Pancreas (tissue), 10 donors: ENCODE data around the gene RHCG. TPM values are rescaled to one million over a fixed set of nuclear protein-coding genes. Genes with fewer than 3 reads are reported as not detected.

ENCODE experiments used
- ATAC-seq, 4 donors: fragments of 200-7000 bp; cut with Tn5 transposase; one replicate each; pipeline versions ENCODE4 v1.8.0 to v1.9.1; 2020; ENCODE audit warnings: mild to moderate bottlenecking in 4 of 4, moderate library complexity in 4 of 4
- DNase-seq, 6 donors: peaks; one replicate each; pipeline ENCODE4 v3.0.0-alpha.2; 2020
- FAIRE-seq: peaks from 2 replicates; lab custom pipeline; 2012; peaks lifted over from hg19 to GRCh38; lab: Jason Lieb, UNC
- H3K27ac ChIP-seq, 4 donors: fragments of 200-600 bp; sonication (generic); 1 replicate in 3 of 4; 2 replicates in 1 of 4; pipeline versions ENCODE4 v1.5.0 to v1.8.0; 2020
- H3K27me3 ChIP-seq, 4 donors: fragments of 200-600 bp; one replicate each; pipeline ENCODE4 v1.8.0; 2021
- H3K36me3 ChIP-seq, 3 donors: fragments of 200-600 bp; sonication (generic) in 1 of 3; one replicate each; pipeline versions ENCODE4 v1.5.0 to v1.8.0; 2020 to 2021
- H3K4me1 ChIP-seq, 3 donors: fragments of 200-600 bp; one replicate each; pipeline ENCODE4 v1.8.0; 2021
- H3K4me3 ChIP-seq, 4 donors: fragments of 200-600 bp; sonication (generic) in 2 of 4; one replicate each; pipeline versions ENCODE4 v1.5.0 to v1.8.0; 2020 to 2021
- H3K9me3 ChIP-seq, 4 donors: fragments of 200-600 bp; one replicate each; pipeline ENCODE4 v1.8.0; 2021
- CTCF ChIP-seq, 4 donors: fragments of 200-600 bp; sonication (generic) in 3 of 4; IDR thresholded peaks; one replicate each; pipeline versions ENCODE4 v1.5.0 to v1.8.0; 2021; ENCODE audit warnings: antibody characterized with exemption in 4 of 4
- WGBS, 2 donors: extraction: QIAGEN DNeasy Blood & Tissue Kit; methylation state at CpG; one replicate each; pipeline ENCODE4 v1.1.7; 2013; 5-methylcytosine and 5-hydroxymethylcytosine counted together
- intact Hi-C, 3 donors: fragments of 100-400 bp; cut with DNase I; formaldehyde crosslinking; loops; one replicate each; pipeline versions ENCODE4 v1.11.1 to v1.14.2; 2022
- polyA plus RNA-seq, 2 donors: library from polyadenylated mRNA; stranded (reverse); fragments of 200-250 nt; gene quantifications; one replicate each; pipeline ENCODE4 v1.2.3, GENCODE V29; 2013
- total RNA-seq, 6 donors: library from RNA; stranded (reverse); fragmentation: NEBNext Ultra II Directional in 4 of 6; extraction: Animal tissue kit (Norgen Biotek cat#: 25700) in 4 of 6; gene quantifications; one replicate each; pipeline versions ENCODE4 v1.2.1 to v1.2.4, GENCODE V29; 2021 to 2023
- donor health status: healthy with polysubstance abuse.
- donor health status: DM: no; HTN: no; CAD: no; lungs with moderate emphysema.
- donor health status: DM: no; HTN: no; CAD: no.
- donor health status: control.
- donor health status: control.
- donor health status: Bipolar disorder and iron deficiency.
- donor health status: DM: yes; HTN: yes; CAD: no.
- donor health status: DM: no; HTN: no; CAD: no.
- donor health status: DM: no; HTN: no; CAD: no.
- donor health status: DM: yes; HTN: yes; CAD: no.

Gene RHCG
- total and polyA plus RNA-seq, 8 donors: 0.12 to 0.92 (median 0.73) TPM

- Histone ChIP-seq H3K4me1 (peaks cover 3 to 7% (median 4%) of the 10 kb centered on the region in 3 donors), H3K4me3 (no peak overlapping the region), H3K27ac (no peak overlapping the region), H3K9me3 (no peaks in the 10 kb centered on the region), H3K27me3 (no peaks in the 10 kb centered on the region), H3K36me3 (no peaks in the 10 kb centered on the region)
- FAIRE-seq (no peak), DNase-seq (peak in 1 of 6 donors; percentile 54), ATAC-seq (no peak)
- intact Hi-C loops: no loop called here
- WGBS, 2 donors: 82 to 87% methylated on average over 9 to 10 of the region's 10 CpGs
- no peak for TF ChIP-seq CTCF (IDR thresholded peaks at IDR 0.05)
These were observed 54.2 kb downstream of the RHCG start for GRCh38 chr15:89442155-89442554.

- DNase-seq (peak in 1 of 6 donors; percentile 55), FAIRE-seq (no peak), ATAC-seq (no peak)
- TF ChIP-seq CTCF (IDR thresholded peaks at IDR 0.05): no peak
- Histone ChIP-seq H3K36me3 (no peaks in the 10 kb centered on the region), H3K4me3 (no peak overlapping the region), H3K27ac (no peak overlapping the region), H3K9me3 (no peaks in the 10 kb centered on the region), H3K4me1 (peaks cover 0 to 4% (median 3%) of the 10 kb centered on the region in 3 donors), H3K27me3 (no peaks in the 10 kb centered on the region)
- intact Hi-C loops: no loop called here
- WGBS, 2 donors: 77 to 85% methylated on average over 3 of the region's 3 CpGs
These were observed 55.0 kb downstream of the RHCG start for GRCh38 chr15:89441295-89441812.

GRCh38 chr15:89439764-89440163 lies 56.6 kb downstream of the RHCG start:
- FAIRE-seq (no peak), DNase-seq (no peak)

GRCh38 chr15:89436560-89437311 lies 59.6 kb downstream of the RHCG start:
- FAIRE-seq (no peak), DNase-seq (no peak), ATAC-seq (no peak)
- intact Hi-C loops: no loop called here
- no peaks in the 10 kb centered on the region for H3K36me3 ChIP-seq
- H3K4me3 ChIP-seq: no peak overlapping the region
- no peaks in the 10 kb centered on the region for H3K27me3 ChIP-seq
- TF ChIP-seq CTCF (IDR thresholded peaks at IDR 0.05): no peak
- H3K4me1 ChIP-seq: no peaks in the 10 kb centered on the region
- no peak overlapping the region for H3K27ac ChIP-seq
- 57 to 58% methylated on average over 7 of the region's 7 CpGs for WGBS, 2 donors
- no peaks in the 10 kb centered on the region for H3K9me3 ChIP-seq

More at GRCh38 chr15:89439764-89440163, 56.6 kb downstream of the RHCG start:
- Histone ChIP-seq H3K27me3 (no peaks in the 10 kb centered on the region), H3K4me3 (no peak overlapping the region), H3K27ac (no peak overlapping the region), H3K4me1 (no peaks in the 10 kb centered on the region), H3K9me3 (no peaks in the 10 kb centered on the region), H3K36me3 (no peaks in the 10 kb centered on the region)
- 81 to 85% methylated on average over 9 of the region's 9 CpGs for WGBS, 2 donors
- ATAC-seq: no peak
- TF ChIP-seq CTCF (IDR thresholded peaks at IDR 0.05): no peak
- intact Hi-C loops: no loop called here

GRCh38 chr15:89435362-89435761 lies 61.0 kb downstream of the RHCG start:
- FAIRE-seq (no peak), ATAC-seq (no peak), DNase-seq (peak in 1 of 6 donors; percentile 47)
- WGBS, 2 donors: 81 to 83% methylated on average over 8 of the region's 8 CpGs
- intact Hi-C loops: no loop called here
- Histone ChIP-seq H3K4me3 (no peak overlapping the region), H3K4me1 (peaks cover 0 to 6% (median 6%) of the 10 kb centered on the region in 3 donors), H3K27me3 (no peaks in the 10 kb centered on the region), H3K36me3 (no peaks in the 10 kb centered on the region), H3K27ac (no peak overlapping the region), H3K9me3 (no peaks in the 10 kb centered on the region)
- no peak for TF ChIP-seq CTCF (IDR thresholded peaks at IDR 0.05)
